HG03064 (cell line): ENCODE data around the gene PLXDC2.

Experiments
- ATAC-seq: cut with Tn5 transposase; IDR thresholded peaks from one replicate; pipeline ENCODE4 v1.9.1; 2021; ENCODE audit warnings: low read depth; ENCODE audit not compliant: unreplicated experiment

PLXDC2 gene

GRCh38 chr10:19904202-19904661, 88.0 kb downstream of the PLXDC2 start:
- ATAC-seq, result no peak

GRCh38 chr10:19906108-19906791, 90.0 kb downstream of the PLXDC2 start:
- no peak for ATAC-seq

GRCh38 chr10:19908991-19909696, 92.9 kb downstream of the PLXDC2 start:
- no peak for ATAC-seq

GRCh38 chr10:19911886-19912285, 95.7 kb downstream of the PLXDC2 start:
- no peak for ATAC-seq

GRCh38 chr10:19913987-19914386, 97.8 kb downstream of the PLXDC2 start:
- ATAC-seq, result no peak

GRCh38 chr10:19915125-19915524, 98.9 kb downstream of the PLXDC2 start:
- no peak for ATAC-seq

GRCh38 chr10:19915816-19916215, 99.6 kb downstream of the PLXDC2 start:
- no peak for ATAC-seq

GRCh38 chr10:19917751-19918478, 101.7 kb downstream of the PLXDC2 start:
- ATAC-seq, result no peak

- ATAC-seq, result no peak
Observed at GRCh38 chr10:19918794-19919193, 102.6 kb downstream of the PLXDC2 start.

GRCh38 chr10:19919671-19920070, 103.4 kb downstream of the PLXDC2 start:
- no peak for ATAC-seq

GRCh38 chr10:19920075-19920726, 104.0 kb downstream of the PLXDC2 start:
- ATAC-seq, result no peak

- ATAC-seq, result no peak
Observed at GRCh38 chr10:19921300-19922140, 105.3 kb downstream of the PLXDC2 start.

GRCh38 chr10:19922236-19922963, 106.2 kb downstream of the PLXDC2 start:
- ATAC-seq, result no peak

GRCh38 chr10:19925064-19925463, 108.8 kb downstream of the PLXDC2 start:
- ATAC-seq, result no peak

GRCh38 chr10:19928936-19929335, 112.7 kb downstream of the PLXDC2 start:
- no peak for ATAC-seq

- no peak for ATAC-seq
Observed at GRCh38 chr10:19929506-19930140, 113.4 kb downstream of the PLXDC2 start.

- no peak for ATAC-seq
Observed at GRCh38 chr10:19930936-19931893, 115.0 kb downstream of the PLXDC2 start.
